Hepatocyte (in vitro differentiated cells): Measurements from ENCODE around the gene SIVA1. TPM values are rescaled to one million over a fixed set of nuclear protein-coding genes. Genes with fewer than 3 reads are reported as not detected.

Experiments
- DNase-seq: peaks from one replicate; pipeline ENCODE4 v3.0.0-alpha.2; 2016; ENCODE audit warnings: low spot score
- H2AFZ ChIP-seq: fragments of 200-600 bp; sonication (generic); 2 replicates; pipeline ENCODE4 v1.6.0; 2016; ENCODE audit warnings: antibody characterized with exemption, mild to moderate bottlenecking
- H3K27ac ChIP-seq: fragments of 200-600 bp; sonication (generic); 2 replicates; pipeline ENCODE4 v1.5.1; 2016; ENCODE audit warnings: mild to moderate bottlenecking
- H3K27me3 ChIP-seq: fragments of 200-600 bp; sonication (generic); 2 replicates; pipeline ENCODE4 v1.6.1; 2016
- H3K36me3 ChIP-seq: fragments of 200-600 bp; sonication (generic); replicated peaks from 2 replicates; pipeline ENCODE4 v1.5.1; 2016; ENCODE audit warnings: low read depth; ENCODE audit not compliant: insufficient read depth
- H3K4me1 ChIP-seq: fragments of 200-600 bp; sonication (generic); 2 replicates; pipeline ENCODE4 v1.5.1; 2016; ENCODE audit warnings: mild to moderate bottlenecking, moderate library complexity; ENCODE audit not compliant: insufficient read depth
- H3K4me2 ChIP-seq: fragments of 200-600 bp; sonication (generic); 2 replicates; pipeline ENCODE4 v1.6.0; 2016
- H3K4me3 ChIP-seq: fragments of 200-600 bp; sonication (generic); 2 replicates; pipeline ENCODE4 v1.5.1; 2016; ENCODE audit warnings: mild to moderate bottlenecking
- H3K79me2 ChIP-seq: fragments of 200-600 bp; sonication (generic); 2 replicates; pipeline ENCODE4 v1.6.0; 2017; ENCODE audit warnings: mild to moderate bottlenecking
- H3K9me2 ChIP-seq: fragments of 200-600 bp; sonication (generic); replicated peaks from 2 replicates; pipeline ENCODE4 v1.6.0; 2017; ENCODE audit warnings: mild to moderate bottlenecking; ENCODE audit not compliant: insufficient read depth
- H3K9me3 ChIP-seq: fragments of 200-600 bp; sonication (generic); 2 replicates; pipeline ENCODE4 v1.5.1; 2016; ENCODE audit warnings: low read depth, mild to moderate bottlenecking
- H4K20me1 ChIP-seq: fragments of 200-600 bp; sonication (generic); 2 replicates; pipeline ENCODE4 v1.6.0; 2016; ENCODE audit warnings: mild to moderate bottlenecking; ENCODE audit not compliant: insufficient read depth, poor library complexity, severe bottlenecking
- EZH2 ChIP-seq: fragments of 200-600 bp; sonication (generic); IDR thresholded peaks from 2 replicates; pipeline ENCODE4 v1.6.1; 2016; ENCODE audit warnings: antibody characterized with exemption, mild to moderate bottlenecking, borderline replicate concordance
- EZH2phosphoT487 ChIP-seq: fragments of 200-600 bp; sonication (generic); IDR thresholded peaks from one replicate; pipeline ENCODE4 v1.6.1; 2018; ENCODE audit warnings: antibody characterized with exemption, mild to moderate bottlenecking, low read depth, moderate library complexity; ENCODE audit not compliant: unreplicated experiment, severe bottlenecking
- WGBS: methylation state at CpG from one replicate; pipeline ENCODE4 v1.1.6; 2016; ENCODE audit warnings: low lambda C conversion rate; ENCODE audit errors: missing lambda C conversion rate; 5-methylcytosine and 5-hydroxymethylcytosine counted together
- polyA plus RNA-seq: library from polyadenylated mRNA; unstranded; fragments of >200 nt; fragmentation: Nextera tagmentation; extraction: Ambion mirVana; gene quantifications from 2 replicates; pipeline ENCODE4 v1.2.1, GENCODE V29; 2016
- total RNA-seq: library from RNA; depleted of rRNA; stranded (reverse); fragments of >200 nt; gene quantifications from 2 replicates; pipeline ENCODE4 v1.2.3, GENCODE V29; 2014
- TF ChIP-seq, protein P1 (sequence below): fragments of 200-600 bp; sonication (generic); IDR thresholded peaks from 2 replicates; pipeline ENCODE4 v1.5.1; 2016; ENCODE audit warnings: antibody characterized with exemption, mild to moderate bottlenecking; ENCODE audit not compliant: poor library complexity

Gene SIVA1
- total and polyA plus RNA-seq, 2 experiments from 2014 or later, result 149 to 163 TPM

DNA sequence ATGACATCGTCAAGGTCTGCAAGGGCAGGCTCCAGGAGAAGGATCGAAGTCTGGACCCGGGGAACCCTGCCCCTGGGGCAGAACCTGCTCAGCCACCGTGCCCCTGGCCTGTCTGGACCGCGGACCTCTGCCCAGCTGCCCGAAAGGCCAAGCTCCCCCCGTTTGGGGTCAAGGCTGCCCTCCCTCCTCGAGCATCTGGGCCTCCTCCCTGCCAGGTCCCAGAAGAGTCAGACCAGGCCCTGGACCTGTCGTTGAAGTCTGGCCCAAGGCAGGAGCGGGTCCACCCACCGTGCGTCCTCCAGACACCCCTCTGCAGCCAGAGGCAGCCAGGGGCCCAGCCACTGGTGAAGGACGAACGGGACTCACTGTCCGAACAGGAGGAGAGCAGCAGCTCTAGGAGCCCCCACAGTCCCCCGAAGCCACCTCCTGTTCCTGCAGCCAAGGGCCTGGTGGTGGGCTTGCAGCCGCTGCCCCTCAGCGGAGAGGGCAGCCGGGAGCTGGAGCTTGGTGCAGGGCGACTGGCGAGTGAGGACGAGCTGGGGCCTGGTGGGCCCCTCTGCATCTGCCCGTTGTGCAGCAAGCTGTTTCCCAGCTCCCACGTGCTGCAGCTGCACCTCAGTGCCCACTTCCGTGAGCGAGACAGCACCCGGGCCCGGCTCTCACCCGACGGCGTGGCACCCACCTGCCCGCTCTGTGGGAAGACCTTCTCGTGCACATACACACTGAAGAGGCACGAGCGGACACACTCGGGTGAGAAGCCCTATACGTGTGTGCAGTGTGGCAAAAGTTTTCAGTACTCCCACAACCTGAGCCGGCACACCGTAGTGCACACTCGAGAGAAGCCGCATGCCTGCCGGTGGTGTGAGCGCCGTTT is 48.8 kb downstream of the SIVA1 start:
- DNase-seq, result no peak
- Histone ChIP-seq H2AFZ (no peak overlapping the region), H3K4me1 (peaks cover 29% of the 10 kb centered on the region), H3K79me2 (peaks cover 4% of the 10 kb centered on the region), H3K36me3 (no peaks in the 10 kb centered on the region), H3K4me2 (peak overlapping the region; percentile 100), H3K9me3 (no peaks in the 10 kb centered on the region), H3K9me2 (no peaks in the 10 kb centered on the region), H3K27ac (peak overlapping the region; percentile 76), H4K20me1 (no peaks in the 10 kb centered on the region), H3K27me3 (no peaks in the 10 kb centered on the region), H3K4me3 (no peak overlapping the region)
- TF ChIP-seq, protein P1, sequence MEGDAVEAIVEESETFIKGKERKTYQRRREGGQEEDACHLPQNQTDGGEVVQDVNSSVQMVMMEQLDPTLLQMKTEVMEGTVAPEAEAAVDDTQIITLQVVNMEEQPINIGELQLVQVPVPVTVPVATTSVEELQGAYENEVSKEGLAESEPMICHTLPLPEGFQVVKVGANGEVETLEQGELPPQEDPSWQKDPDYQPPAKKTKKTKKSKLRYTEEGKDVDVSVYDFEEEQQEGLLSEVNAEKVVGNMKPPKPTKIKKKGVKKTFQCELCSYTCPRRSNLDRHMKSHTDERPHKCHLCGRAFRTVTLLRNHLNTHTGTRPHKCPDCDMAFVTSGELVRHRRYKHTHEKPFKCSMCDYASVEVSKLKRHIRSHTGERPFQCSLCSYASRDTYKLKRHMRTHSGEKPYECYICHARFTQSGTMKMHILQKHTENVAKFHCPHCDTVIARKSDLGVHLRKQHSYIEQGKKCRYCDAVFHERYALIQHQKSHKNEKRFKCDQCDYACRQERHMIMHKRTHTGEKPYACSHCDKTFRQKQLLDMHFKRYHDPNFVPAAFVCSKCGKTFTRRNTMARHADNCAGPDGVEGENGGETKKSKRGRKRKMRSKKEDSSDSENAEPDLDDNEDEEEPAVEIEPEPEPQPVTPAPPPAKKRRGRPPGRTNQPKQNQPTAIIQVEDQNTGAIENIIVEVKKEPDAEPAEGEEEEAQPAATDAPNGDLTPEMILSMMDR, result no peak
- TF ChIP-seq EZH2 (no peak), EZH2phosphoT487 (no peak)
- WGBS, result 83% methylated on average over 39 of the region's 45 CpGs

DNA sequence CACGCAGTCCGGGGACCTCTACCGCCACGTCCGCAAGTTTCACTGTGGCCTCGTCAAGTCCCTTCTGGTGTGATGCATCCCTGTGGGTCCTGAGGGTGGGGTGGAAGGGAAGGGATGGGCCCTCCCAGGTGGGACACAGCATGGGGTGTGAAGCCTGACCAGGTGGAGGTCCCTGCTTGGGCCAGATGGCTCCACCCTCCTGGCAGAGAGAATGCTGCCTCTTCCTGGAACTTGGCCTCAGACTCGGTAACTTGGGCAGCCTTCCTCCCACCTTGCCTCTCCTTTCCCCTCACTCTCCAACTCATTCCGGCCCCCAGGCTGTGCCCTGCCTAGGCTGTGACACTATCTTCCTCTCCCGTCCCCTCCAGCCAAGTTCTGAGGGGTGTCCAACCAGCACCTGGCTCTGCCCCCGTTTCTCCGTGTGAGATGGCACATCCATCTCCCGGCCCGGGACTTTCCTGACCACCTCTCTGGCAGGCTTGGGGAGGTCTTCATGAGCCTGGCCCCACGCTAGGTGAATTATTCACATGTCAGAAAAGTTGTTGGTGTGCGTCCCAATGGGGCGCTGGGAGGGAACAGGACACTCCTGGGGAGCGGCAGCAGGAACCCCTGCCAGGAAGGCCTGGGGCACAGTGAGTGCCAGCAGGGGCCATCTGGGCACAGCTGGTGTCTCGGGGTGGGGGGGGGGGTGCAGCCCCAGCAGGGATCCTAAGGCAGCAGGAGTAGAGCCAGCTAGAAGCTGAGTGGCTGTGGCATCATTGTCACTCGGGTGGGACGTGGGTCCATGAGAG is 49.6 kb downstream of the SIVA1 start:
- H3K27ac ChIP-seq, result no peak overlapping the region
- H3K4me1 ChIP-seq, result peaks cover 23% of the 10 kb centered on the region
- DNase-seq, result no peak
- no peaks in the 10 kb centered on the region for H3K9me3 ChIP-seq
- H3K4me3 ChIP-seq, result no peak overlapping the region
- no peaks in the 10 kb centered on the region for H3K36me3 ChIP-seq
- H3K4me2 ChIP-seq, result no peak overlapping the region
- H3K79me2 ChIP-seq, result peaks cover 4% of the 10 kb centered on the region
- H3K9me2 ChIP-seq, result no peaks in the 10 kb centered on the region
- no peaks in the 10 kb centered on the region for H3K27me3 ChIP-seq
- 96% methylated on average over 16 of the region's 20 CpGs for WGBS
- no peak overlapping the region for H2AFZ ChIP-seq
- H4K20me1 ChIP-seq, result no peaks in the 10 kb centered on the region
- TF ChIP-seq EZH2phosphoT487, result no peak
- TF ChIP-seq, protein P1, result no peak
- no peak for TF ChIP-seq EZH2

DNA sequence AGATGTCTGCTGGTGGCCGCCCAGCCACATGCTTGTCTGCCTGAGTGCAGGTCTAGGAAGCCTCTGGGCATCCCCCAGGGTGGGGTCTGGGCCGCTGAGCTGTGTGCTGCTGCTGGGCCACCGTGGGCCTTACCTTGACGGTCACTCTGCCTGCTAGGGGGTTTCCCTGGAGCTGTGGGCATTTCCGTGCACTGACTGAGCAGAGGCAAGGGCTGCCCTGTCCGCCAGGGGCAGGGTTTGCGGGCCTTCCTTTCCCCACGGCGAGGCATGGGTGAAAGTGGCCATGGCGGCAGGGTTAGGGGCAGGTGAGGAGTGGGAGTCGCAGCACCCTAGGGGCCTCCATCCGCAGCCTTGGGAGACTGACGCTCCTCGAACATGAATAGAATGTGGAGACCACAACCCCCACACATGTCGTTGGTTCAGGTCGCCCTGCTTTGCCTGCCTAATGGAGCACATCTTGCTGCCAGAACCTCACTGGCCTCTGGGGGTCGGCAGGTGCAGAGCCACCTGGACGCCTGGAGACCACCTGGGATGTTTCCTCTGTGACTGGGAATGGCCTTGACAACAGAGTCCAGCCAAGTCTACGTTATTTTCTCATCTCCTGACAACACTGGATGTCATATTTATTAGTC is 50.4 kb downstream of the SIVA1 start:
- TF ChIP-seq, protein P1, result no peak
- no peak for TF ChIP-seq EZH2phosphoT487
- TF ChIP-seq EZH2, result no peak
- no peak overlapping the region for H3K4me3 ChIP-seq
- no peaks in the 10 kb centered on the region for H3K27me3 ChIP-seq
- DNase-seq, result no peak
- H4K20me1 ChIP-seq, result no peaks in the 10 kb centered on the region
- WGBS, result 82% methylated on average over 19 of the region's 19 CpGs
- no peaks in the 10 kb centered on the region for H3K9me3 ChIP-seq
- H3K4me1 ChIP-seq, result peaks cover 18% of the 10 kb centered on the region
- peaks cover 4% of the 10 kb centered on the region for H3K79me2 ChIP-seq
- no peaks in the 10 kb centered on the region for H3K36me3 ChIP-seq
- H3K9me2 ChIP-seq, result no peaks in the 10 kb centered on the region
- no peak overlapping the region for H2AFZ ChIP-seq
- H3K27ac ChIP-seq, result no peak overlapping the region
- no peak overlapping the region for H3K4me2 ChIP-seq
